Choroid plexus epithelial cell (primary cell): ENCODE data around the gene MICU1.

Experiments
- DNase-seq: peaks from one replicate; pipeline ENCODE4 v3.0.0-alpha.2; 2010; ENCODE audit warnings: low read depth
- H3K4me3 ChIP-seq: 2 replicates; pipeline ENCODE4 v1.5.1; 2011; ENCODE audit warnings: low read depth, mild to moderate bottlenecking, control low read depth, low read length, moderate library complexity
- CTCF ChIP-seq: conservative IDR thresholded peaks from 2 replicates; pipeline ENCODE4 v1.5.1; 2011; ENCODE audit warnings: low read depth, mild to moderate bottlenecking, control low read depth, inconsistent platforms, low read length, moderate library complexity

MICU1 gene

DNA sequence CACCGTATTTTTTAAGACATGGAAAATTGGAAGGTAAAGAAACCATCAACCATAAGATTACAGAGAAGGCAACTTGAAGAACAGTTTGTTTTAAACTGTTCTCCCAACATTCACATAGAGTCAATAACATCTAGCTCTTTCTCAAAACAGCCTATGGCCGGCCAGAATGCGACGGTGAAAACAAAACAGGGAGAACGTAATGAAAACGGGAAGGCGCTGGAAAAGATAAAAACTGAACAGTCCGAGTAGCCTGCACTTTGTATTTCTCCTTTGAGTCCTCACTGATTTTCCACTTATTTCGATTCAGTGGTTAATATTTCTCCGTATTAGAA, 637 bp downstream of the MICU1 start:
- H3K4me3 ChIP-seq: peak overlapping the region; percentile 94
- no peak for DNase-seq
- TF ChIP-seq CTCF: no peak

GRCh38 chr10:72622271-72622670, 3.6 kb downstream of the MICU1 start:
- no peak for DNase-seq
- H3K4me3 ChIP-seq: no peak overlapping the region
- TF ChIP-seq CTCF: no peak

DNA sequence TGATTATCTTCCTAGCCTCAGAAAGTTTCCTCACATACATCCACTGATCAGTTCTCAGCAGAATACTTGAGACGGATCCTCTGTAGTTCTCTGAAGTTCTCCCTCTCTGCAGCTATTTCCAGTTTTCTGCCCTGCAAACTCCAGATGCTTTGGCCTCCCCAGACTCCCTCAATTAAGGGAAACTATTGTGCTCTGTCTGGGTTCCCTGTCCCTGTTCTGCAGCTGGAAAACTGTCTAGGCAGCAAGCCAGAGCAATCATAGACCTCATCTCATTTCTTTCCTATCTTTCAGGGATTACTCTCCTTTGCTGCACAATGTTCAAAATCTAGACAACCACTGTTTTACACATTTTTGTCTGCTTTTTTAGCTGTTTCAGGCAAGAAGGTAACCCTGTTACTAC, 9.2 kb downstream of the MICU1 start:
- DNase-seq: no peak
- no peak overlapping the region for H3K4me3 ChIP-seq
- no peak for TF ChIP-seq CTCF

- H3K4me3 ChIP-seq: no peak overlapping the region
- no peak for DNase-seq
- no peak for TF ChIP-seq CTCF
These were observed 9.9 kb downstream of the MICU1 start for GRCh38 chr10:72615970-72616369.

DNA sequence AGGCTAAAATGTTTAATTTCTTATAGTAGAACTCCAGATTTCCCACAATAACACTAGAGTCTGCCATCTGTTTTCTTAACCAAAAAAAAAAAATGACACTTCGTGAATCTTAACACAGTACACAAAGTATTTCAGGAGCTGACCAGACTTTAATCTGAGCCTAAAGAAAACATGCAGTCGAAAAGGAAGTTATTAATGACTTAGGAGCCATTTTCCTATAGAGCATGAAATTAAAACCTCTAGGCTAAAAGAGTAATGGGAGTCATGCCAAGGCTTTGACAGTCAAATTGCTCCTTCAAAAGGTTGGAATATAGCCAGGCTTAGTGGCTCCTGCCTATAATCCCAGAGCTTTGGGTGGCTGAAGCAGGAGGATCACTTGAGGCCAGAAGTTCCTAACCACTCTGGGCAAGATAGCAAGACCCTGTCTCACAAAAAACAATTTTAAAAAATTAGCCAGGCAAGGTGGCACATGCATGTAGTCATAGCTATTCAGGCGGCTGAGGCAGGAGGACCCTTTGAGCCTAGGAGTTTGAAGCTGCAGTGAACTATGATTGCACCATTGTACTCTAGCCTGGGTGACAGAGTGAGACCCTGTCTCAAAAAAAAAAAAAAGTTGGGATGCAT, 13.6 kb downstream of the MICU1 start:
- no peak overlapping the region for H3K4me3 ChIP-seq
- DNase-seq: peak; percentile 18
- no peak for TF ChIP-seq CTCF

DNA sequence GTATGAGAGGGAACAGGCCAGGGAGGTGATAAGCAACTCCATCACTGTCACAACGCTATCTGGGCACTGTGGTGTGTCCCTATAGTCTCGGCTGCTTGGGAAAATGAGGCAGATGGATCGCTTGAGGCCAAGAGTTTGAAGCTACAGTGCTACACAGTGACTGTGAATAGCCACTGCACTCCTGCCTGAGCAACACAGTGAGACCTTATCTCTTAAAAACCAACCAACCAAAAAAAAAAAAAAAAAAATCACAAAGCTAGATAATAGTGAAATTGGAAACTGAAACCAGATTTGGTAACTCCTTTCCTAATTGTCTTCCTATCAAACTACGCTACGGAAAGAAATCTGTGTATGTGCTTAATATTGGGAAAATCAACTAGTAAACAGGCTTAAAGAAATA, 14.1 kb downstream of the MICU1 start:
- H3K4me3 ChIP-seq: no peak overlapping the region

More for the DNA sequence above, 14.1 kb downstream of the MICU1 start:
- no peak for TF ChIP-seq CTCF
- DNase-seq: peak; percentile 28
